GM23338 (cell line): ENCODE results near the gene PICK1. TPM values are rescaled to one million over a fixed set of nuclear protein-coding genes. Genes with fewer than 3 reads are reported as not detected.

ENCODE experiments used
- ATAC-seq: fragments of 200-7000 bp; cut with Tn5 transposase; 3 replicates; pipeline ENCODE4 v1.9.1; 2020
- DNase-seq: peaks from one replicate; pipeline ENCODE4 v3.0.0-alpha.2; 2015; ENCODE audit warnings: low spot score
- H2AFZ ChIP-seq: fragments of 200-600 bp; sonication (generic); 2 replicates; pipeline ENCODE4 v1.8.0; 2016; ENCODE audit warnings: antibody characterized with exemption, mild to moderate bottlenecking, moderate library complexity
- H3F3A ChIP-seq: fragments of 200-600 bp; sonication (generic); replicated peaks from 2 replicates; pipeline ENCODE4 v1.8.0; 2017; ENCODE audit warnings: antibody characterized with exemption, mixed run types, low read depth
- H3K27ac ChIP-seq: fragments of 200-600 bp; sonication (generic); 2 replicates; pipeline ENCODE4 v1.6.1; 2016; ENCODE audit warnings: low read depth
- H3K27me3 ChIP-seq: fragments of 200-600 bp; sonication (generic); 2 replicates; pipeline ENCODE4 v1.8.0; 2016; ENCODE audit warnings: mild to moderate bottlenecking, mixed run types, moderate library complexity; ENCODE audit not compliant: insufficient read depth
- H3K36me3 ChIP-seq: fragments of 200-600 bp; sonication (generic); 2 replicates; pipeline ENCODE4 v1.8.0; 2016; ENCODE audit warnings: mild to moderate bottlenecking; ENCODE audit not compliant: insufficient read depth
- H3K4me1 ChIP-seq: fragments of 200-600 bp; sonication (generic); 2 replicates; pipeline ENCODE4 v1.8.0; 2016; ENCODE audit warnings: mild to moderate bottlenecking, moderate library complexity; ENCODE audit not compliant: insufficient read depth
- H3K4me2 ChIP-seq: fragments of 200-600 bp; sonication (generic); 2 replicates; pipeline ENCODE4 v1.7.1; 2017; ENCODE audit warnings: mixed run types
- H3K4me3 ChIP-seq: fragments of 200-600 bp; sonication (generic); 2 replicates; pipeline ENCODE4 v1.6.1; 2016; ENCODE audit warnings: mixed run types
- H3K79me2 ChIP-seq: fragments of 200-600 bp; sonication (generic); replicated peaks from 2 replicates; pipeline ENCODE4 v1.8.0; 2017; ENCODE audit warnings: mild to moderate bottlenecking; ENCODE audit not compliant: insufficient read depth
- H3K9me2 ChIP-seq: fragments of 200-600 bp; sonication (generic); 2 replicates; pipeline ENCODE4 v1.8.0; 2017; ENCODE audit not compliant: insufficient read depth
- H4K20me1 ChIP-seq: fragments of 200-600 bp; sonication (generic); replicated peaks from 2 replicates; pipeline ENCODE4 v1.8.0; 2017; ENCODE audit warnings: mild to moderate bottlenecking; ENCODE audit not compliant: insufficient read depth
- H3K27ac Mint-ChIP-seq: 2 replicates; pipeline ENCODE4 v1.8.0; 2020; ENCODE audit warnings: inconsistent platforms, mild to moderate bottlenecking, moderate library complexity, mixed read lengths
- H3K27me3 Mint-ChIP-seq: 3 replicates; pipeline ENCODE4 v1.8.0; 2022; ENCODE audit warnings: low read depth, mild to moderate bottlenecking, moderate library complexity, mixed read lengths, inconsistent platforms; ENCODE audit not compliant: insufficient read depth, poor library complexity
- H3K36me3 Mint-ChIP-seq: 3 replicates; pipeline ENCODE4 v1.8.0; 2021; ENCODE audit warnings: low read depth, mild to moderate bottlenecking, inconsistent platforms, moderate library complexity, mixed read lengths
- H3K4me1 Mint-ChIP-seq: 3 replicates; pipeline ENCODE4 v1.8.0; 2020; ENCODE audit warnings: mild to moderate bottlenecking, inconsistent platforms, mixed read lengths
- H3K4me3 Mint-ChIP-seq: 3 replicates; pipeline ENCODE4 v1.8.0; 2021; ENCODE audit warnings: moderate library complexity, mild to moderate bottlenecking, inconsistent platforms, mixed read lengths
- H3K9me3 Mint-ChIP-seq: 3 replicates; pipeline ENCODE4 v1.8.0; 2020; ENCODE audit warnings: moderate library complexity, mild to moderate bottlenecking, inconsistent platforms, mixed read lengths
- CTCF ChIP-seq, 2 experiments: fragments of 200-600 bp in 1 of 2; sonication (generic) in 1 of 2; conservative IDR thresholded peaks; 2 replicates each; pipeline versions ENCODE4 v1.5.1 to v1.6.1; 2016 to 2017; ENCODE audit warnings: antibody characterized with exemption in 2 of 2, low read depth in 2 of 2, mild to moderate bottlenecking in 2 of 2, moderate library complexity in 1 of 2
- EZH2phosphoT487 ChIP-seq: fragments of 200-600 bp; sonication (generic); IDR thresholded peaks from one replicate; pipeline ENCODE4 v1.8.1; 2018; ENCODE audit warnings: antibody characterized with exemption; ENCODE audit not compliant: unreplicated experiment
- ZNF331 ChIP-seq: fragments of 250-450 bp; sonication (Bioruptor Pico); IDR thresholded peaks from 2 replicates; pipeline ENCODE4 v1.5.0; 2020; ENCODE audit warnings: low read depth, mild to moderate bottlenecking, moderate library complexity
- polyA plus RNA-seq: library from polyadenylated mRNA; unstranded; fragments of >200 nt; fragmentation: Nextera tagmentation; extraction: Ambion mirVana; gene quantifications from 2 replicates; pipeline ENCODE4 v1.2.1, GENCODE V29; 2016
- total RNA-seq: library from RNA; depleted of rRNA; stranded (reverse); fragments of >200 nt; shearing (Covaris generic); gene quantifications from 2 replicates; pipeline ENCODE4 v1.2.3, GENCODE V29; 2014
- TF ChIP-seq, protein P1 (sequence below): IDR thresholded peaks from one replicate; pipeline ENCODE4 v1.6.1; 2018; ENCODE audit warnings: antibody characterized with exemption; ENCODE audit not compliant: unreplicated experiment

The PICK1 gene
- total and polyA plus RNA-seq, 2 experiments from 2014 or later = 15.9 to 28.3 TPM

- H2AFZ ChIP-seq = no peak overlapping the region
- DNase-seq (peak; percentile 89), ATAC-seq (peak; percentile 91)
Measured at GRCh38 chr22:38114484-38115398, 57.5 kb downstream of the PICK1 start.

More at GRCh38 chr22:38114484-38115398, 57.5 kb downstream of the PICK1 start:
- H4K20me1 ChIP-seq = no peaks in the 10 kb centered on the region
- peaks cover 11% of the 10 kb centered on the region for H3K4me1 Mint-ChIP-seq
- no peak overlapping the region for H3K4me2 ChIP-seq
- TF ChIP-seq, protein P1, sequence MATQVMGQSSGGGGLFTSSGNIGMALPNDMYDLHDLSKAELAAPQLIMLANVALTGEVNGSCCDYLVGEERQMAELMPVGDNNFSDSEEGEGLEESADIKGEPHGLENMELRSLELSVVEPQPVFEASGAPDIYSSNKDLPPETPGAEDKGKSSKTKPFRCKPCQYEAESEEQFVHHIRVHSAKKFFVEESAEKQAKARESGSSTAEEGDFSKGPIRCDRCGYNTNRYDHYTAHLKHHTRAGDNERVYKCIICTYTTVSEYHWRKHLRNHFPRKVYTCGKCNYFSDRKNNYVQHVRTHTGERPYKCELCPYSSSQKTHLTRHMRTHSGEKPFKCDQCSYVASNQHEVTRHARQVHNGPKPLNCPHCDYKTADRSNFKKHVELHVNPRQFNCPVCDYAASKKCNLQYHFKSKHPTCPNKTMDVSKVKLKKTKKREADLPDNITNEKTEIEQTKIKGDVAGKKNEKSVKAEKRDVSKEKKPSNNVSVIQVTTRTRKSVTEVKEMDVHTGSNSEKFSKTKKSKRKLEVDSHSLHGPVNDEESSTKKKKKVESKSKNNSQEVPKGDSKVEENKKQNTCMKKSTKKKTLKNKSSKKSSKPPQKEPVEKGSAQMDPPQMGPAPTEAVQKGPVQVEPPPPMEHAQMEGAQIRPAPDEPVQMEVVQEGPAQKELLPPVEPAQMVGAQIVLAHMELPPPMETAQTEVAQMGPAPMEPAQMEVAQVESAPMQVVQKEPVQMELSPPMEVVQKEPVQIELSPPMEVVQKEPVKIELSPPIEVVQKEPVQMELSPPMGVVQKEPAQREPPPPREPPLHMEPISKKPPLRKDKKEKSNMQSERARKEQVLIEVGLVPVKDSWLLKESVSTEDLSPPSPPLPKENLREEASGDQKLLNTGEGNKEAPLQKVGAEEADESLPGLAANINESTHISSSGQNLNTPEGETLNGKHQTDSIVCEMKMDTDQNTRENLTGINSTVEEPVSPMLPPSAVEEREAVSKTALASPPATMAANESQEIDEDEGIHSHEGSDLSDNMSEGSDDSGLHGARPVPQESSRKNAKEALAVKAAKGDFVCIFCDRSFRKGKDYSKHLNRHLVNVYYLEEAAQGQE = no peak
- no peak for TF ChIP-seq ZNF331 (CRISPR knock-in tag)
- TF ChIP-seq EZH2phosphoT487 = no peak
- TF ChIP-seq CTCF (conservative IDR thresholded peaks at IDR 0.05; ENCODE audit: low read depth in 2 of 2) = peak; percentile 93 to 95
- H3K9me3 Mint-ChIP-seq = peaks cover 2% of the 10 kb centered on the region; the same call in 2 of the 3 replicates
- no peaks in the 10 kb centered on the region for H3K9me2 ChIP-seq
- peaks cover 2% of the 10 kb centered on the region; the same call in 1 of the 3 replicates for H3K36me3 Mint-ChIP-seq
- H3K27ac ChIP-seq = no peak overlapping the region
- no peaks in the 10 kb centered on the region for H3K27me3 ChIP-seq
- H3K36me3 ChIP-seq = no peaks in the 10 kb centered on the region
- no peaks in the 10 kb centered on the region for H3K79me2 ChIP-seq
- H3K4me3 Mint-ChIP-seq = no peak overlapping the region
- H3K27me3 Mint-ChIP-seq = peaks cover 19% of the 10 kb centered on the region
- H3K4me1 ChIP-seq = peaks cover 8% of the 10 kb centered on the region; the same call in 1 of the 2 replicates
- H3K27ac Mint-ChIP-seq = no peak overlapping the region
- peaks cover 4% of the 10 kb centered on the region for H3F3A ChIP-seq
- no peak overlapping the region for H3K4me3 ChIP-seq
